ENCODE measurements around the gene CTNND1.
"Not testable (repeated sequence)": the region's sequence is repeated elsewhere in the genome, so short reads cannot be mapped to it uniquely, and the experiment has no call there.

Gene CTNND1

GRCh38 chr11:57838609-57839008 lies 77.0 kb downstream of the CTNND1 start:
- not testable (repeated sequence) for H3K27ac ChIP-seq (ENCODE audit: low read depth, low read length); H3K9me3 ChIP-seq (ENCODE audit: control insufficient read depth in 5 of 5, low read length in 5 of 5); H3K4me1 ChIP-seq (ENCODE audit: control insufficient read depth in 5 of 5, insufficient read depth in 5 of 5, low read length in 5 of 5); H3K4me3 ChIP-seq (ENCODE audit: low read depth in 1 of 5, low read length in 5 of 5); H3K9ac ChIP-seq (ENCODE audit: low read length in 5 of 5); H3K36me3 ChIP-seq (ENCODE audit: control insufficient read depth in 5 of 5, insufficient read depth in 5 of 5, low read length in 5 of 5)
- peaks cover 0 to 12% (median 0%) of the 10 kb centered on the region in 5 donors for H3K27me3 ChIP-seq (ENCODE audit: control insufficient read depth in 5 of 5, insufficient read depth in 4 of 5, low read length in 5 of 5)

- Histone ChIP-seq H3K27ac (ENCODE audit: low read depth, low read length) (no peak overlapping the region), H3K4me3 (ENCODE audit: low read depth in 1 of 5, low read length in 5 of 5) (no peak overlapping the region), H3K9ac (ENCODE audit: low read length in 5 of 5) (no peak overlapping the region), H3K27me3 (ENCODE audit: control insufficient read depth in 5 of 5, insufficient read depth in 4 of 5, low read length in 5 of 5) (no peaks in the 10 kb centered on the region), H3K4me1 (ENCODE audit: control insufficient read depth in 5 of 5, insufficient read depth in 5 of 5, low read length in 5 of 5) (peaks cover 0 to 9% (median 0%) of the 10 kb centered on the region in 5 donors), H3K36me3 (ENCODE audit: control insufficient read depth in 5 of 5, insufficient read depth in 5 of 5, low read length in 5 of 5) (no peaks in the 10 kb centered on the region), H3K9me3 (ENCODE audit: control insufficient read depth in 5 of 5, low read length in 5 of 5) (no peaks in the 10 kb centered on the region)
Measured at GRCh38 chr11:57842873-57843272, 81.3 kb downstream of the CTNND1 start.

- Histone ChIP-seq H3K9ac (ENCODE audit: low read length in 5 of 5) (no peak overlapping the region), H3K9me3 (ENCODE audit: control insufficient read depth in 5 of 5, low read length in 5 of 5) (no peaks in the 10 kb centered on the region), H3K4me1 (ENCODE audit: control insufficient read depth in 5 of 5, insufficient read depth in 5 of 5, low read length in 5 of 5) (peaks cover 0 to 10% (median 5%) of the 10 kb centered on the region in 5 donors), H3K27ac (ENCODE audit: low read depth, low read length) (no peak overlapping the region), H3K4me3 (ENCODE audit: low read depth in 1 of 5, low read length in 5 of 5) (no peak overlapping the region), H3K27me3 (ENCODE audit: control insufficient read depth in 5 of 5, insufficient read depth in 4 of 5, low read length in 5 of 5) (no peaks in the 10 kb centered on the region), H3K36me3 (ENCODE audit: control insufficient read depth in 5 of 5, insufficient read depth in 5 of 5, low read length in 5 of 5) (no peaks in the 10 kb centered on the region)
Measured at GRCh38 chr11:57867966-57868365, 106.4 kb downstream of the CTNND1 start.

- no peaks in the 10 kb centered on the region for H3K36me3 ChIP-seq (ENCODE audit: control insufficient read depth in 5 of 5, insufficient read depth in 5 of 5, low read length in 5 of 5)
- H3K27ac ChIP-seq (ENCODE audit: low read depth, low read length): no peak overlapping the region
- no peaks in the 10 kb centered on the region for H3K9me3 ChIP-seq (ENCODE audit: control insufficient read depth in 5 of 5, low read length in 5 of 5)
- H3K9ac ChIP-seq (ENCODE audit: low read length in 5 of 5): no peak overlapping the region
- no peaks in the 10 kb centered on the region for H3K27me3 ChIP-seq (ENCODE audit: control insufficient read depth in 5 of 5, insufficient read depth in 4 of 5, low read length in 5 of 5)
- H3K4me1 ChIP-seq (ENCODE audit: control insufficient read depth in 5 of 5, insufficient read depth in 5 of 5, low read length in 5 of 5): peaks cover 0 to 10% (median 5%) of the 10 kb centered on the region in 5 donors
- H3K4me3 ChIP-seq (ENCODE audit: low read depth in 1 of 5, low read length in 5 of 5): no peak overlapping the region
Measured at GRCh38 chr11:57868491-57868890, 106.9 kb downstream of the CTNND1 start.

Data from subcutaneous abdominal adipose tissue (tissue), 5 donors.